H1 (cell line): ENCODE results near the gene TMEM120B. TPM values are rescaled to one million over a fixed set of nuclear protein-coding genes. Genes with fewer than 3 reads are reported as not detected.

ENCODE experiments used
- GABPA ChIP-seq: IDR thresholded peaks from 2 replicates; pipeline ENCODE4 v1.6.1; 2011; ENCODE audit warnings: mild to moderate bottlenecking, low read length, moderate library complexity, borderline replicate concordance; ENCODE audit not compliant: insufficient read depth
- polyA plus RNA-seq, 7 experiments: library from polyadenylated mRNA; depleted of rRNA in 3 of 7; stranded (reverse) in 5 of 7; unstranded in 2 of 7; fragments of >200 nt in 5 of 7; fragments of 200-250 nt in 2 of 7; gene quantifications; 1 replicate in 5 of 7; 2 replicates in 1 of 7; 4 replicates in 1 of 7; pipeline versions ENCODE4 v1.2.1 to v1.2.3, GENCODE V29; 2011 to 2013; ENCODE audit warnings: missing spikeins in 2 of 7, mixed read lengths in 2 of 7
- total RNA-seq: library from RNA; stranded (reverse); fragmentation: NEBNext Ultra II Directional; extraction: Animal tissue kit (Norgen Biotek cat#: 25700); gene quantifications from 2 replicates; pipeline ENCODE4 v1.2.1, GENCODE V29; 2021
- TF ChIP-seq, protein P1 (sequence below): fragments of 300-600 bp; sonication (generic); IDR thresholded peaks from 2 replicates; pipeline ENCODE4 v1.7.1; 2012; ENCODE audit warnings: low read length, moderate library complexity, mild to moderate bottlenecking, inconsistent platforms; ENCODE audit not compliant: insufficient replicate concordance
- TF ChIP-seq, protein P2 (sequence below): IDR thresholded peaks from 2 replicates; pipeline ENCODE4 v1.6.1; 2011; ENCODE audit warnings: low read depth, mild to moderate bottlenecking, low read length; ENCODE audit not compliant: insufficient read depth

The TMEM120B gene
- total and polyA plus RNA-seq, 2 of the 8 experiments (the other 6 are each of a cell fraction or from before 2014, with no cell fraction given) = 22.0 to 29.1 TPM

DNA sequence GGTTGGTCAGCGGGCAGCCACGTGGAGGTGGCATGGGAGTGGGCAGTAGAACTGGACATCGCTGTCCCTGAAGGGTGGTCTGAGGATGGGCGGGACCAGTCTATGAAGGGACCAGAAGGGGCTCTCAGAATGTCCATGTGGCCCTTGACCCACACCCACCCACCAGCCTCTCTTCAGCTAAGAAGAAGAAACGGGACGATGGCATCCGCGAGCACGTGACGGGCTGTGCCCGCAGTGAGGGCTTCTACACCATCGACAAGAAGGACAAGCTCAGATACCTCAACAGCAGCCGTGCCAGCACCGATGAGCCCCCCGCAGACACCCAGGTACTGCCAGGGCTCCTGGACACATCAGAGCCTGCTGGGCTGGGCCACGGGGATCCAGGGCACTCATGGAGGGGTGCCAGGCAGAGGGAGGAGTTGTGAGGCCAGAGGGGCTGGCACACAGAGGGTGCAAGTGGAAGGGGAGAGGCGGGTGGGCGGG lies 112.5 kb downstream of the TMEM120B start (continued):
- TF ChIP-seq, protein P1, sequence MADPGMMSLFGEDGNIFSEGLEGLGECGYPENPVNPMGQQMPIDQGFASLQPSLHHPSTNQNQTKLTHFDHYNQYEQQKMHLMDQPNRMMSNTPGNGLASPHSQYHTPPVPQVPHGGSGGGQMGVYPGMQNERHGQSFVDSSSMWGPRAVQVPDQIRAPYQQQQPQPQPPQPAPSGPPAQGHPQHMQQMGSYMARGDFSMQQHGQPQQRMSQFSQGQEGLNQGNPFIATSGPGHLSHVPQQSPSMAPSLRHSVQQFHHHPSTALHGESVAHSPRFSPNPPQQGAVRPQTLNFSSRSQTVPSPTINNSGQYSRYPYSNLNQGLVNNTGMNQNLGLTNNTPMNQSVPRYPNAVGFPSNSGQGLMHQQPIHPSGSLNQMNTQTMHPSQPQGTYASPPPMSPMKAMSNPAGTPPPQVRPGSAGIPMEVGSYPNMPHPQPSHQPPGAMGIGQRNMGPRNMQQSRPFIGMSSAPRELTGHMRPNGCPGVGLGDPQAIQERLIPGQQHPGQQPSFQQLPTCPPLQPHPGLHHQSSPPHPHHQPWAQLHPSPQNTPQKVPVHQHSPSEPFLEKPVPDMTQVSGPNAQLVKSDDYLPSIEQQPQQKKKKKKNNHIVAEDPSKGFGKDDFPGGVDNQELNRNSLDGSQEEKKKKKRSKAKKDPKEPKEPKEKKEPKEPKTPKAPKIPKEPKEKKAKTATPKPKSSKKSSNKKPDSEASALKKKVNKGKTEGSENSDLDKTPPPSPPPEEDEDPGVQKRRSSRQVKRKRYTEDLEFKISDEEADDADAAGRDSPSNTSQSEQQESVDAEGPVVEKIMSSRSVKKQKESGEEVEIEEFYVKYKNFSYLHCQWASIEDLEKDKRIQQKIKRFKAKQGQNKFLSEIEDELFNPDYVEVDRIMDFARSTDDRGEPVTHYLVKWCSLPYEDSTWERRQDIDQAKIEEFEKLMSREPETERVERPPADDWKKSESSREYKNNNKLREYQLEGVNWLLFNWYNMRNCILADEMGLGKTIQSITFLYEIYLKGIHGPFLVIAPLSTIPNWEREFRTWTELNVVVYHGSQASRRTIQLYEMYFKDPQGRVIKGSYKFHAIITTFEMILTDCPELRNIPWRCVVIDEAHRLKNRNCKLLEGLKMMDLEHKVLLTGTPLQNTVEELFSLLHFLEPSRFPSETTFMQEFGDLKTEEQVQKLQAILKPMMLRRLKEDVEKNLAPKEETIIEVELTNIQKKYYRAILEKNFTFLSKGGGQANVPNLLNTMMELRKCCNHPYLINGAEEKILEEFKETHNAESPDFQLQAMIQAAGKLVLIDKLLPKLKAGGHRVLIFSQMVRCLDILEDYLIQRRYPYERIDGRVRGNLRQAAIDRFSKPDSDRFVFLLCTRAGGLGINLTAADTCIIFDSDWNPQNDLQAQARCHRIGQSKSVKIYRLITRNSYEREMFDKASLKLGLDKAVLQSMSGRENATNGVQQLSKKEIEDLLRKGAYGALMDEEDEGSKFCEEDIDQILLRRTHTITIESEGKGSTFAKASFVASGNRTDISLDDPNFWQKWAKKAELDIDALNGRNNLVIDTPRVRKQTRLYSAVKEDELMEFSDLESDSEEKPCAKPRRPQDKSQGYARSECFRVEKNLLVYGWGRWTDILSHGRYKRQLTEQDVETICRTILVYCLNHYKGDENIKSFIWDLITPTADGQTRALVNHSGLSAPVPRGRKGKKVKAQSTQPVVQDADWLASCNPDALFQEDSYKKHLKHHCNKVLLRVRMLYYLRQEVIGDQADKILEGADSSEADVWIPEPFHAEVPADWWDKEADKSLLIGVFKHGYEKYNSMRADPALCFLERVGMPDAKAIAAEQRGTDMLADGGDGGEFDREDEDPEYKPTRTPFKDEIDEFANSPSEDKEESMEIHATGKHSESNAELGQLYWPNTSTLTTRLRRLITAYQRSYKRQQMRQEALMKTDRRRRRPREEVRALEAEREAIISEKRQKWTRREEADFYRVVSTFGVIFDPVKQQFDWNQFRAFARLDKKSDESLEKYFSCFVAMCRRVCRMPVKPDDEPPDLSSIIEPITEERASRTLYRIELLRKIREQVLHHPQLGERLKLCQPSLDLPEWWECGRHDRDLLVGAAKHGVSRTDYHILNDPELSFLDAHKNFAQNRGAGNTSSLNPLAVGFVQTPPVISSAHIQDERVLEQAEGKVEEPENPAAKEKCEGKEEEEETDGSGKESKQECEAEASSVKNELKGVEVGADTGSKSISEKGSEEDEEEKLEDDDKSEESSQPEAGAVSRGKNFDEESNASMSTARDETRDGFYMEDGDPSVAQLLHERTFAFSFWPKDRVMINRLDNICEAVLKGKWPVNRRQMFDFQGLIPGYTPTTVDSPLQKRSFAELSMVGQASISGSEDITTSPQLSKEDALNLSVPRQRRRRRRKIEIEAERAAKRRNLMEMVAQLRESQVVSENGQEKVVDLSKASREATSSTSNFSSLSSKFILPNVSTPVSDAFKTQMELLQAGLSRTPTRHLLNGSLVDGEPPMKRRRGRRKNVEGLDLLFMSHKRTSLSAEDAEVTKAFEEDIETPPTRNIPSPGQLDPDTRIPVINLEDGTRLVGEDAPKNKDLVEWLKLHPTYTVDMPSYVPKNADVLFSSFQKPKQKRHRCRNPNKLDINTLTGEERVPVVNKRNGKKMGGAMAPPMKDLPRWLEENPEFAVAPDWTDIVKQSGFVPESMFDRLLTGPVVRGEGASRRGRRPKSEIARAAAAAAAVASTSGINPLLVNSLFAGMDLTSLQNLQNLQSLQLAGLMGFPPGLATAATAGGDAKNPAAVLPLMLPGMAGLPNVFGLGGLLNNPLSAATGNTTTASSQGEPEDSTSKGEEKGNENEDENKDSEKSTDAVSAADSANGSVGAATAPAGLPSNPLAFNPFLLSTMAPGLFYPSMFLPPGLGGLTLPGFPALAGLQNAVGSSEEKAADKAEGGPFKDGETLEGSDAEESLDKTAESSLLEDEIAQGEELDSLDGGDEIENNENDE = no peak
- TF ChIP-seq GABPA = no peak
- TF ChIP-seq, protein P2, sequence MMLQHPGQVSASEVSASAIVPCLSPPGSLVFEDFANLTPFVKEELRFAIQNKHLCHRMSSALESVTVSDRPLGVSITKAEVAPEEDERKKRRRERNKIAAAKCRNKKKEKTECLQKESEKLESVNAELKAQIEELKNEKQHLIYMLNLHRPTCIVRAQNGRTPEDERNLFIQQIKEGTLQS = no peak
